GM12878 (cell line): ENCODE measurements around the gene RPS6KA2. TPM values are rescaled to one million over a fixed set of nuclear protein-coding genes. Genes with fewer than 3 reads are reported as not detected.

Source experiments
- ATAC-seq: fragments of 200-7000 bp; cut with Tn5 transposase; 3 replicates; pipeline ENCODE4 v1.9.1; 2020; ENCODE audit warnings: mild to moderate bottlenecking, moderate library complexity
- BruUV-seq: library from RNA; stranded (reverse); fragments of 400-500 nt; replicated peaks from 2 replicates; lab custom pipeline; 2021; lab: Mats Ljungman, UMichigan
- CTCF ChIA-PET: fragments of 300-600 bp; sonication (Branson Sonifier 250); formaldehyde crosslinking; extraction: SDS; loops from one replicate; lab custom pipeline; 2021; ENCODE audit warnings: inconsistent platforms; lab: Yijun Ruan, JAX
- POLR2A ChIA-PET: fragments of 350-600 bp; formaldehyde crosslinking; extraction: SDS; loops from one replicate; lab custom pipeline; 2021; ENCODE audit warnings: inconsistent platforms; lab: Charles Lee
- RAD21 ChIA-PET: fragments of 300-600 bp; sonication (Branson Sonifier 250); formaldehyde crosslinking; loops from one replicate; lab custom pipeline; 2023; ENCODE audit warnings: antibody characterized with exemption; ENCODE audit not compliant: unreplicated experiment; lab: Charles Lee
- SMC1A ChIA-PET: fragments of 300-600 bp; sonication (Branson Sonifier 250); formaldehyde crosslinking; loops from one replicate; lab custom pipeline; 2023; ENCODE audit not compliant: unreplicated experiment, uncharacterized antibody; lab: Charles Lee
- DNase-seq: peaks from one replicate; pipeline ENCODE4 v3.0.0-alpha.2; 2011; ENCODE audit warnings: low read depth, low spot score
- FAIRE-seq: peaks from 3 replicates; lab custom pipeline; 2011; peaks lifted over from hg19 to GRCh38; lab: Jason Lieb, UNC
- H2AFZ ChIP-seq: 2 replicates; pipeline ENCODE4 v1.6.0; 2011; ENCODE audit warnings: low read depth, low read length, control low read depth; ENCODE audit not compliant: control insufficient read depth
- H3K27ac ChIP-seq: 2 replicates; pipeline ENCODE4 v1.5.1; 2011; ENCODE audit warnings: control low read depth; ENCODE audit not compliant: control insufficient read depth, insufficient read depth
- H3K27me3 ChIP-seq, 2 experiments: replicated peaks in 1 of 2; 2 replicates each; pipeline versions ENCODE4 v1.6.0 to v1.6.1; 2011; ENCODE audit warnings: low read length in 1 of 2; ENCODE audit not compliant: control insufficient read depth in 2 of 2, insufficient read depth in 2 of 2
- H3K36me3 ChIP-seq, 2 experiments: 2 replicates each; pipeline ENCODE4 v1.5.1; 2011; ENCODE audit warnings: low read length in 1 of 2; ENCODE audit not compliant: control insufficient read depth in 2 of 2, insufficient read depth in 2 of 2
- H3K4me1 ChIP-seq: 2 replicates; pipeline ENCODE4 v1.6.1; 2011; ENCODE audit warnings: mild to moderate bottlenecking, low read length, moderate library complexity, mixed read lengths; ENCODE audit not compliant: control insufficient read depth, insufficient read depth
- H3K4me2 ChIP-seq: 2 replicates; pipeline ENCODE4 v1.6.0; 2011; ENCODE audit warnings: control low read depth; ENCODE audit not compliant: control insufficient read depth, insufficient read depth
- H3K4me3 ChIP-seq: fragments of 200-600 bp; sonication (generic); 2 replicates; pipeline ENCODE4 v1.5.1; 2016
- H3K79me2 ChIP-seq: 2 replicates; pipeline ENCODE4 v1.6.0; 2011; ENCODE audit warnings: low read length; ENCODE audit not compliant: control insufficient read depth, insufficient read depth
- H3K9ac ChIP-seq: 2 replicates; pipeline ENCODE4 v1.8.0; 2011; ENCODE audit warnings: low read length, control low read depth, mixed read lengths; ENCODE audit not compliant: control insufficient read depth, insufficient read depth
- H3K9me3 ChIP-seq: replicated peaks from 3 replicates; pipeline ENCODE4 v1.5.1; 2011; ENCODE audit warnings: mild to moderate bottlenecking, low read length; ENCODE audit not compliant: control insufficient read depth, insufficient read depth
- H4K20me1 ChIP-seq: 2 replicates; pipeline ENCODE4 v1.6.0; 2011; ENCODE audit not compliant: control insufficient read depth, insufficient read depth
- ATF7 ChIP-seq: fragments of 450-650 bp; IDR thresholded peaks from 2 replicates; pipeline ENCODE4 v1.6.1; 2016; ENCODE audit warnings: low read depth, mild to moderate bottlenecking
- CBX5 ChIP-seq: sonication (generic); IDR thresholded peaks from 2 replicates; pipeline ENCODE4 v1.6.1; 2016; ENCODE audit warnings: low read depth, moderate library complexity, mild to moderate bottlenecking, inconsistent platforms
- EZH2 ChIP-seq: IDR thresholded peaks from 2 replicates; pipeline ENCODE4 v1.6.1; 2012; ENCODE audit warnings: low read depth, mild to moderate bottlenecking, control low read depth, inconsistent platforms, low read length, borderline replicate concordance; ENCODE audit not compliant: control insufficient read depth
- IRF4 ChIP-seq: IDR thresholded peaks from 2 replicates; pipeline ENCODE4 v1.6.1; 2011; ENCODE audit warnings: low read depth, low read length
- MTA2 ChIP-seq: fragments of 450-650 bp; IDR thresholded peaks from 2 replicates; pipeline ENCODE4 v1.6.1; 2016; ENCODE audit warnings: low read depth, mild to moderate bottlenecking, moderate library complexity
- RB1 ChIP-seq: fragments of 450-650 bp; formaldehyde crosslinking; IDR thresholded peaks from 2 replicates; pipeline ENCODE4 v1.6.1; 2017; ENCODE audit warnings: mild to moderate bottlenecking, borderline replicate concordance
- RBBP5 ChIP-seq: fragments of 200-600 bp; sonication (generic); conservative IDR thresholded peaks from 2 replicates; pipeline ENCODE4 v1.6.1; 2016
- WGBS: methylation state at CpG from one replicate; pipeline ENCODE4 v1.1.6; 2016; ENCODE audit warnings: low lambda C conversion rate; ENCODE audit not compliant: insufficient replicate concordance, insufficient coverage; ENCODE audit errors: missing lambda C conversion rate; 5-methylcytosine and 5-hydroxymethylcytosine counted together
- in situ Hi-C: fragments of 300-500 bp; cut with MboI; formaldehyde crosslinking; loops from 9 replicates; pipeline ENCODE4 v1.14.3; 2018; ENCODE audit warnings: mixed read lengths
- intact Hi-C: fragments of 100-400 bp; cut with micrococcal nuclease; formaldehyde crosslinking; loops from one replicate; pipeline ENCODE4 v1.14.2; 2022; ENCODE audit not compliant: unreplicated experiment
- polyA plus RNA-seq, 11 experiments: library from polyadenylated mRNA; depleted of rRNA in 4 of 11; unstranded in 6 of 11; stranded (reverse) in 5 of 11; fragments of >200 nt; fragmentation: Nextera tagmentation in 4 of 11; fragmentation: Illumina TruSeq in 1 of 11; extraction: Ambion mirVana in 4 of 11; extraction: Trizol in 1 of 11; gene quantifications; 1 replicate in 1 of 11; 2 replicates in 10 of 11; pipeline versions ENCODE4 v1.2.1 to v1.2.3, GENCODE V29; 2011 to 2016; ENCODE audit warnings: inconsistent platforms in 2 of 11, missing spikeins in 2 of 11, low read depth in 1 of 11
- total RNA-seq, 4 experiments: library from RNA; depleted of rRNA in 3 of 4; stranded (reverse); fragments of >200 nt in 3 of 4; fragmentation: Illumina TruSeq in 1 of 4; extraction: Trizol in 1 of 4; gene quantifications; 2 replicates each; pipeline versions ENCODE4 v1.2.1 to v1.2.3, GENCODE V29; 2013 to 2021
- TF ChIP-seq, protein P1 (sequence below): fragments of 450-650 bp; IDR thresholded peaks from 2 replicates; pipeline ENCODE4 v1.6.1; 2017; ENCODE audit warnings: borderline replicate concordance
- TF ChIP-seq, protein P2 (sequence below): IDR thresholded peaks from 2 replicates; pipeline ENCODE4 v1.6.1; 2011; ENCODE audit warnings: low read depth, low read length, improper control_type of control experiment, borderline replicate concordance
- TF ChIP-seq, protein P3 (sequence below): fragments of 450-650 bp; IDR thresholded peaks from 2 replicates; pipeline ENCODE4 v1.6.1; 2017; ENCODE audit warnings: mild to moderate bottlenecking

The RPS6KA2 gene
- total and polyA plus RNA-seq, 10 of the 15 experiments (the other 5 are each of a cell fraction or from before 2014, with no cell fraction given) = 0.02 to 1.0 (median 0.22) TPM; not detected in 1

DNA sequence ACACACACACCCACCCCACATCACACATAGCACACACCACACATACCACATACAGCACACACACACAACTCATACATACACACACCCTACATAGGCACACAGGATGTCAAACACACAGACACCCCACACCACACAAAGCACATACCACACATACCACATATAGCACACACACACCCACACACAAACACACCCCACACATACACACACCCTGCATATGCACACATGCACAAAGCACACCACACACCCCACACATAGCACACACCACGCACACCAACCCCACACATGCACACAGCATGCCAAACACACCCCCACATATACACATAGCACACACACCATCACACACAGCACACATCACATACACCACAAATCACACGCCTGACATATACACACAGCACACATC lies 119.7 kb downstream of the RPS6KA2 start:
- no peak overlapping the region for H3K4me2 ChIP-seq
- intact Hi-C loops (no loop called here), in situ Hi-C loops (no loop called here)
- SMC1A ChIA-PET = no interaction called here
- FAIRE-seq = no peak
- no peak overlapping the region for H3K9ac ChIP-seq
- no peak for DNase-seq
- no peak overlapping the region for H2AFZ ChIP-seq
- no peak for ATAC-seq
- no peaks in the 10 kb centered on the region for H4K20me1 ChIP-seq
- peaks cover 2% of the 10 kb centered on the region for H3K4me1 ChIP-seq
- BruUV-seq = no TSS peak
- H3K36me3 ChIP-seq = no peaks in the 10 kb centered on the region
- TF ChIP-seq, protein P1, sequence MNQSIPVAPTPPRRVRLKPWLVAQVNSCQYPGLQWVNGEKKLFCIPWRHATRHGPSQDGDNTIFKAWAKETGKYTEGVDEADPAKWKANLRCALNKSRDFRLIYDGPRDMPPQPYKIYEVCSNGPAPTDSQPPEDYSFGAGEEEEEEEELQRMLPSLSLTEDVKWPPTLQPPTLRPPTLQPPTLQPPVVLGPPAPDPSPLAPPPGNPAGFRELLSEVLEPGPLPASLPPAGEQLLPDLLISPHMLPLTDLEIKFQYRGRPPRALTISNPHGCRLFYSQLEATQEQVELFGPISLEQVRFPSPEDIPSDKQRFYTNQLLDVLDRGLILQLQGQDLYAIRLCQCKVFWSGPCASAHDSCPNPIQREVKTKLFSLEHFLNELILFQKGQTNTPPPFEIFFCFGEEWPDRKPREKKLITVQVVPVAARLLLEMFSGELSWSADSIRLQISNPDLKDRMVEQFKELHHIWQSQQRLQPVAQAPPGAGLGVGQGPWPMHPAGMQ = peak; percentile 3; the same call in 1 of the 2 replicates
- TF ChIP-seq, protein P2, sequence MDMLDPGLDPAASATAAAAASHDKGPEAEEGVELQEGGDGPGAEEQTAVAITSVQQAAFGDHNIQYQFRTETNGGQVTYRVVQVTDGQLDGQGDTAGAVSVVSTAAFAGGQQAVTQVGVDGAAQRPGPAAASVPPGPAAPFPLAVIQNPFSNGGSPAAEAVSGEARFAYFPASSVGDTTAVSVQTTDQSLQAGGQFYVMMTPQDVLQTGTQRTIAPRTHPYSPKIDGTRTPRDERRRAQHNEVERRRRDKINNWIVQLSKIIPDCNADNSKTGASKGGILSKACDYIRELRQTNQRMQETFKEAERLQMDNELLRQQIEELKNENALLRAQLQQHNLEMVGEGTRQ = no peak
- TF ChIP-seq, all 136 proteins: peak for 1
- H3K79me2 ChIP-seq = no peaks in the 10 kb centered on the region
- H3K27ac ChIP-seq = no peak overlapping the region
- POLR2A ChIA-PET = no interaction called here
- RAD21 ChIA-PET = no interaction called here
- CTCF ChIA-PET = no interaction called here
- 26% methylated on average over 2 of the region's 2 CpGs for WGBS
- H3K9me3 ChIP-seq = no peaks in the 10 kb centered on the region; the same call in 2 of the 3 replicates
- H3K4me3 ChIP-seq = no peak overlapping the region
- H3K27me3 ChIP-seq = no peaks in the 10 kb centered on the region; a peak in 1 of 4 replicates

DNA sequence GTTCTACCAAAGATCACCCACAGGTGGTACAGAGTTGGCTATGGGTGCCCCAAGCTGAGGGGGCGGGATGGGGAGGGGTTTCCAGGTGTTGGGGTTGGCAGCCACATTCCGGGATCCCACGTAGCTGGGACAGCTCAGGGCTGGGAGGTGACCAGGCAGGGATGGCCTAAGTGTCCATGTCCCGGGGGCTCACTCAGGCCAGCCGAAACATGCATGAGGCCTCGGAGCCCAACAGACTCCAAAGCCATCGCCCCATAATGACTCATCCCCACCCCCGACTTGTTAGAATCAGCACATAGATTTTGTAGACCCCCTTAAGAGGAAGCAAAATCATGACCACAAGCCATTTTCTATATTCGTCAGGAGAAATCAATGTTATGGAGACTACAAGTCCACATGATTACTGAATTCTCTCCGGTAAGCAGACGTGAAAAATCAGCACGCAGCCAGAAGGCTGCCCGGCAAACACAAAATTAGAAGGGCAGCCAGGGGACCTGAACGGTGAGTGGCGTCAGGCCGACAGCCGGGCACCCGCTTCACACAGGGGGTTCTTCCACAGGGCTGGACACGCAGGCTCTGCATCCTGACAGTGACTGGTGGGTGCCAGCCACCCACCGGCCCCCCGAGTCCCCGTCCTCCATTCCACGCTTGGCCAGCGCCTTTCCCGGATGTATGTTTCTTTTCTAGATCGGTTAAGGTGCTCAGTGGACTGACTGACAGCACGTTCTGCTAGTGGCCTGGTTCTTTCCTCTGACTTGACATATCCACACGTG lies 121.7 kb downstream of the RPS6KA2 start:
- H3K4me1 ChIP-seq = peaks cover 2% of the 10 kb centered on the region
- H3K79me2 ChIP-seq = no peaks in the 10 kb centered on the region
- ChIA-PET RAD21 (no interaction called here), CTCF (no interaction called here), SMC1A (no interaction called here), POLR2A (no interaction called here)
- DNase-seq (no peak), FAIRE-seq (no peak), ATAC-seq (no peak)
- no peaks in the 10 kb centered on the region for H4K20me1 ChIP-seq
- no peak overlapping the region for H3K9ac ChIP-seq
- BruUV-seq = no TSS peak
- H3K9me3 ChIP-seq = no peaks in the 10 kb centered on the region; the same call in 2 of the 3 replicates
- H2AFZ ChIP-seq = no peak overlapping the region
- H3K4me3 ChIP-seq = no peak overlapping the region
- no peaks in the 10 kb centered on the region for H3K27me3 ChIP-seq
- in situ Hi-C loops (no loop called here), intact Hi-C loops (no loop called here)
- no peak overlapping the region for H3K4me2 ChIP-seq
- no peaks in the 10 kb centered on the region for H3K36me3 ChIP-seq
- WGBS = 76% methylated on average over 25 of the region's 28 CpGs
- H3K27ac ChIP-seq = no peak overlapping the region
- TF ChIP-seq RB1 = no peak
- TF ChIP-seq CBX5 = no peak
- no peak for TF ChIP-seq EZH2
- TF ChIP-seq, protein P3, sequence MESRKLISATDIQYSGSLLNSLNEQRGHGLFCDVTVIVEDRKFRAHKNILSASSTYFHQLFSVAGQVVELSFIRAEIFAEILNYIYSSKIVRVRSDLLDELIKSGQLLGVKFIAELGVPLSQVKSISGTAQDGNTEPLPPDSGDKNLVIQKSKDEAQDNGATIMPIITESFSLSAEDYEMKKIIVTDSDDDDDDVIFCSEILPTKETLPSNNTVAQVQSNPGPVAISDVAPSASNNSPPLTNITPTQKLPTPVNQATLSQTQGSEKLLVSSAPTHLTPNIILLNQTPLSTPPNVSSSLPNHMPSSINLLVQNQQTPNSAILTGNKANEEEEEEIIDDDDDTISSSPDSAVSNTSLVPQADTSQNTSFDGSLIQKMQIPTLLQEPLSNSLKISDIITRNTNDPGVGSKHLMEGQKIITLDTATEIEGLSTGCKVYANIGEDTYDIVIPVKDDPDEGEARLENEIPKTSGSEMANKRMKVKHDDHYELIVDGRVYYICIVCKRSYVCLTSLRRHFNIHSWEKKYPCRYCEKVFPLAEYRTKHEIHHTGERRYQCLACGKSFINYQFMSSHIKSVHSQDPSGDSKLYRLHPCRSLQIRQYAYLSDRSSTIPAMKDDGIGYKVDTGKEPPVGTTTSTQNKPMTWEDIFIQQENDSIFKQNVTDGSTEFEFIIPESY = no peak
- no peak for TF ChIP-seq MTA2
- no peak for TF ChIP-seq RBBP5
- TF ChIP-seq ATF7 = no peak
- no peak for TF ChIP-seq IRF4
